ENCODE measurements around the gene HOXA11. TPM values are rescaled to one million over a fixed set of nuclear protein-coding genes. Genes with fewer than 3 reads are reported as not detected.

Gene HOXA11
- total RNA-seq, 6 donors from 2014 or later, result not detected

DNA sequence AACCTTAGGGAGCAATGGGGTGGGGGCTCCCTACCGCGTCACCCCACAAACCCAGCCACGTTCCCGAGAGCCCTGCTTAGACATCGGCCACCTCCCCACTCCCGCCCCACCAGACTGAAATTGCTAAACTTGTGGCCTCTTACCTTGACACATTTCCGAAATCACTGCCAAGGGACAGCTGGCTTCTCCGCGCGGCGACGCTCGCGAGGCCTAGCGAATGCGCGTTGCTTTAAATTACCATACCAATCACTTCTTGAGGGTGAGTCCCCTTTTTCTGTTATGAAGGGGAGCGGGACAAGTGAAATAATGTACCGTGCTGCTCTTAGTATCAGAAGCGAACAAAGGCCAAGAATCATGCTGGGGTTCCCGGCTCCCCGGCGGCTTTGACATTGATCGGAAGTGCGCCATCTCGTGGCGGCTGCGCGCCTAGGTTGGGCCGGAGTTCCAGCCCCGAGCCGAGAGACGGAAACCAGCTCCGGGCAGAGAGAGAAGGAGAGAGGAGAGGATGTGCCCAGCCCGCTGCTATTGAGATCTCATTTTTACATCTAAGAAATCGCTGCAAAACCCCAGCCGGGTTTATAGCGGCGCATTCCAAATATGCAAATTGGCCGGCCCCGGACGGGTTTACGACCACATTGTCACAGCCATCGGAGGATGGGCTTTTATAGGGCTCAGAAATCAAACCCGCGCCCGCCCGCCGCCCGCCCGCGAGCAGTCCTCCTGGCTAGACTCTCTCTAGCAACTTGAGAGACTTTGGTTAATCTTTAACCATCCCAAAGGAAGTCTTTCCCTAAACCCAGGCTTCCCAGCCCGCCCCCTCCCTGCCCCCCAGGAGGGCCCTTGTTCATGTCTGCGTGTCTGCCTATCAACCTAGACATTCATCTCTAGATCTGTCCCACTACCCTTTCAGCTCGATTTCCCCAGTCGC, 5.3 kb downstream of the HOXA11 start:
- peak; percentile 51 to 93 for DNase-seq
- peak overlapping the region in 2 of 4 donors; percentile 0 to 15 for H3K4me3 ChIP-seq
- H3K36me3 ChIP-seq, result no peaks in the 10 kb centered on the region
- TF ChIP-seq, protein P1, sequence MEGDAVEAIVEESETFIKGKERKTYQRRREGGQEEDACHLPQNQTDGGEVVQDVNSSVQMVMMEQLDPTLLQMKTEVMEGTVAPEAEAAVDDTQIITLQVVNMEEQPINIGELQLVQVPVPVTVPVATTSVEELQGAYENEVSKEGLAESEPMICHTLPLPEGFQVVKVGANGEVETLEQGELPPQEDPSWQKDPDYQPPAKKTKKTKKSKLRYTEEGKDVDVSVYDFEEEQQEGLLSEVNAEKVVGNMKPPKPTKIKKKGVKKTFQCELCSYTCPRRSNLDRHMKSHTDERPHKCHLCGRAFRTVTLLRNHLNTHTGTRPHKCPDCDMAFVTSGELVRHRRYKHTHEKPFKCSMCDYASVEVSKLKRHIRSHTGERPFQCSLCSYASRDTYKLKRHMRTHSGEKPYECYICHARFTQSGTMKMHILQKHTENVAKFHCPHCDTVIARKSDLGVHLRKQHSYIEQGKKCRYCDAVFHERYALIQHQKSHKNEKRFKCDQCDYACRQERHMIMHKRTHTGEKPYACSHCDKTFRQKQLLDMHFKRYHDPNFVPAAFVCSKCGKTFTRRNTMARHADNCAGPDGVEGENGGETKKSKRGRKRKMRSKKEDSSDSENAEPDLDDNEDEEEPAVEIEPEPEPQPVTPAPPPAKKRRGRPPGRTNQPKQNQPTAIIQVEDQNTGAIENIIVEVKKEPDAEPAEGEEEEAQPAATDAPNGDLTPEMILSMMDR (IDR thresholded peaks at IDR 0.05), result peak; percentile 45 to 82 (median 64)
- no peak for TF ChIP-seq EP300 (IDR thresholded peaks at IDR 0.05)
- H3K4me1 ChIP-seq, result peaks cover 19 to 35% (median 22%) of the 10 kb centered on the region in 4 donors
- no peaks in the 10 kb centered on the region for H3K9me3 ChIP-seq
- 15 to 18% methylated on average over 51 to 56 of the region's 56 CpGs for WGBS, 2 donors
- no peak overlapping the region for H3K27ac ChIP-seq
- peaks cover 0 to 91% (median 53%) of the 10 kb centered on the region in 4 donors for H3K27me3 ChIP-seq
- peak; percentile 59 to 84 for ATAC-seq (ENCODE audit: low FRiP score in 2 of 2)

DNA sequence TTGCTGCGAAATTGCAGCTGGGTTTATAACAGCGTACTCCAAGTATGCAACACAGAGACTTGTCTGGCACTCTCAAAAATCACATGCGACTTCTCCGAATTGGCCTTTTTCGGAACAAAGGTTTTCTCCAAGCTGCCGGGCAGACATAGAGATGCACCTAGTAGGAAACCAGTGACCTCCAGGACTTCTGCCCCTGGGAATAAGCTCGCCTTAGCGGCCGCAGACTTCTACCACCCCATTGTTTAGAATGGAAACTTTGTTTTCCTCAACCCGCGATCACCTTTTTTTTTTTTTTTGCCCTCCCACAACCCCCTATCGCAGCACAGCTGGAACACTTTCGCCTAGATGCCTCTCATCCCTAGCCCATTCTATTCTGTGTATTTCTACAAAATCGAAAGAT, 6.0 kb downstream of the HOXA11 start:
- TF ChIP-seq, protein P1 (IDR thresholded peaks at IDR 0.05), result no peak
- TF ChIP-seq POLR2A (IDR thresholded peaks at IDR 0.05) (no peak), POLR2AphosphoS5 (IDR thresholded peaks at IDR 0.05) (no peak), EP300 (IDR thresholded peaks at IDR 0.05) (no peak)
- Histone ChIP-seq H3K27me3 (peaks cover 0 to 91% (median 54%) of the 10 kb centered on the region in 4 donors), H3K27ac (no peak overlapping the region), H3K4me3 (no peak overlapping the region), H3K36me3 (no peaks in the 10 kb centered on the region), H3K4me1 (peaks cover 17 to 33% (median 19%) of the 10 kb centered on the region in 4 donors), H3K9me3 (no peaks in the 10 kb centered on the region)
- WGBS, 2 donors, result 46 to 52% methylated on average over 14 of the region's 14 CpGs
- ATAC-seq (ENCODE audit: low FRiP score in 2 of 2) (no peak), DNase-seq (peak in 1 of 2 donors; percentile 5)

DNA sequence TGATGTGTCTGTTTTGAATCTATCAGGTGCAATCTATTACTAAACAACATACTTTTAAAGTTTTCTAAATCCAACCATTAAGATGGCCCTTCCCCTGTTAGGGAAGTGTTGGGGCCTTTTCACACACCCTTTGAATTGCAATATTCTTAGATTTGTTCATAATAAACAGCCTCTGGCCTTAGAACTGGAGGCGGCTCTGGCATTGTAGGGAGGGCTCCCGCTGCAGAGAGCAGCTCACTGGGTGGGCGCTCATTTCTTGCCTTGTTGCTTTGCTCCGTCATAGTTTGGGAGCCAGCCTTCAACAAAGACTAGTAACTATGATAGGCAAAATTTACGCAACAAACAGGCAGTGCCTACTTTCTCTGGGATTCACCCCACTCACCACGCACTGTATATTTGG, 6.7 kb downstream of the HOXA11 start:
- no peak overlapping the region for H3K4me3 ChIP-seq
- no peak for DNase-seq
- 79 to 83% methylated on average over 6 of the region's 6 CpGs for WGBS, 2 donors

DNA sequence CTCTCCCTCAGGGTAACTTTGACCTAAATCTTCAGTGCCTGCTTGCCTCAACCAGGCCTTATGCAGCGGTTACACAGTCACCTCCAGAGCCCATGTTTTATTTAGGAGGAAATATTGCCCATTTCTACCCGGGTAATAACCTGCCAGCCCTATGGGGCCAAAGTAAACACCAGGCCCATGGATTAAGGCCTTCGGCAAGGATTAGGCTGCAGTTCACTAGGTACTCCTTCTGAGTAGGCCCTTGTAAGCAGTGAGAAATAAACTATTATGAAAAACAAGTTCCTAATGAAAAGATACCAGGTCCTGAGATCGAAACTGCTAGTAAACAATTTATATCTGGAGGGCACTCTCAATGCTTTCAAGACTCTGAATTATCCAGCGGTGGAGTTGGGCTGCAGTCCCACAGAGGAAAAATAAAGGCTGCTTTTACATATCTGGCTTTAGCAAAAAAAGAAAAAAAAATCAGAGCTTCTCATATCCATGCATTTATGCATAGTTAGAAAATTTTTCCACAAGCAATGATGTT, 7.2 kb downstream of the HOXA11 start:
- no peak for DNase-seq
- TF ChIP-seq POLR2AphosphoS5 (IDR thresholded peaks at IDR 0.05) (no peak), EP300 (IDR thresholded peaks at IDR 0.05) (no peak), POLR2A (IDR thresholded peaks at IDR 0.05) (no peak)
- TF ChIP-seq, protein P1 (IDR thresholded peaks at IDR 0.05), result no peak
- H3K9me3 ChIP-seq, result peaks cover 0 to 6% (median 0%) of the 10 kb centered on the region in 4 donors
- H3K4me3 ChIP-seq, result no peak overlapping the region
- H3K4me1 ChIP-seq, result peaks cover 25 to 33% (median 25%) of the 10 kb centered on the region in 4 donors
- H3K27me3 ChIP-seq, result peaks cover 0 to 91% (median 58%) of the 10 kb centered on the region in 4 donors
- WGBS, 2 donors, result 83 to 90% methylated on average over 5 of the region's 5 CpGs
- no peaks in the 10 kb centered on the region for H3K36me3 ChIP-seq
- no peak for ATAC-seq (ENCODE audit: low FRiP score in 2 of 2)
- H3K27ac ChIP-seq, result no peak overlapping the region

More for the DNA sequence above, 6.7 kb downstream of the HOXA11 start:
- H3K27me3 ChIP-seq, result peaks cover 0 to 91% (median 57%) of the 10 kb centered on the region in 4 donors
- peaks cover 19 to 33% (median 22%) of the 10 kb centered on the region in 4 donors for H3K4me1 ChIP-seq
- H3K27ac ChIP-seq, result no peak overlapping the region
- TF ChIP-seq POLR2AphosphoS5 (IDR thresholded peaks at IDR 0.05), result no peak
- TF ChIP-seq EP300 (IDR thresholded peaks at IDR 0.05), result no peak
- TF ChIP-seq, protein P1 (IDR thresholded peaks at IDR 0.05), result no peak
- no peak for TF ChIP-seq POLR2A (IDR thresholded peaks at IDR 0.05)
- no peaks in the 10 kb centered on the region for H3K36me3 ChIP-seq
- ATAC-seq (ENCODE audit: low FRiP score in 2 of 2), result no peak
- peaks cover 0 to 5% (median 0%) of the 10 kb centered on the region in 4 donors for H3K9me3 ChIP-seq
